Measurements from ENCODE around the gene WDFY4.

Gene WDFY4

GRCh38 chr10:48751730-48752129, 67.1 kb downstream of the WDFY4 start:
- DNase-seq = no peak

- no peak for DNase-seq
Observed at GRCh38 chr10:48758411-48758810, 73.7 kb downstream of the WDFY4 start.

GRCh38 chr10:48759113-48759901, 74.6 kb downstream of the WDFY4 start:
- DNase-seq = no peak

- DNase-seq = no peak
Observed at GRCh38 chr10:48760983-48761382, 76.3 kb downstream of the WDFY4 start.

- DNase-seq = no peak
Observed at GRCh38 chr10:48762064-48763042, 77.7 kb downstream of the WDFY4 start.

- DNase-seq = no peak
Observed at GRCh38 chr10:48763403-48763965, 78.8 kb downstream of the WDFY4 start.

GRCh38 chr10:48764486-48764885, 79.8 kb downstream of the WDFY4 start:
- DNase-seq = no peak

GRCh38 chr10:48765039-48765438, 80.4 kb downstream of the WDFY4 start:
- DNase-seq = no peak

- DNase-seq = no peak
Observed at GRCh38 chr10:48765527-48765926, 80.9 kb downstream of the WDFY4 start.

- DNase-seq = no peak
Observed at GRCh38 chr10:48767373-48768143, 82.9 kb downstream of the WDFY4 start.

- DNase-seq = no peak
Observed at GRCh38 chr10:48768144-48768766, 83.6 kb downstream of the WDFY4 start.

- DNase-seq = no peak
Observed at GRCh38 chr10:48768926-48769325, 84.3 kb downstream of the WDFY4 start.

- DNase-seq = no peak
Observed at GRCh38 chr10:48769706-48770435, 85.2 kb downstream of the WDFY4 start.

- DNase-seq = no peak
Observed at GRCh38 chr10:48770561-48771089, 86.0 kb downstream of the WDFY4 start.

- DNase-seq = no peak
Observed at GRCh38 chr10:48771234-48771633, 86.6 kb downstream of the WDFY4 start.

- no peak for DNase-seq
Observed at GRCh38 chr10:48772059-48772458, 87.4 kb downstream of the WDFY4 start.

GRCh38 chr10:48773580-48773979, 88.9 kb downstream of the WDFY4 start:
- DNase-seq = no peak

GRCh38 chr10:48774416-48775205, 89.9 kb downstream of the WDFY4 start:
- DNase-seq = no peak

- DNase-seq = no peak
Observed at GRCh38 chr10:48775206-48775517, 90.5 kb downstream of the WDFY4 start.

- DNase-seq = no peak
Observed at GRCh38 chr10:48776005-48776522, 91.4 kb downstream of the WDFY4 start.
